H1 (cell line): Measurements from ENCODE around the gene GNB5. TPM values are rescaled to one million over a fixed set of nuclear protein-coding genes. Genes with fewer than 3 reads are reported as not detected.

Source experiments
- CTCF ChIA-PET: fragments of 300-600 bp; sonication (Branson Sonifier 250); formaldehyde crosslinking; loops from one replicate; lab custom pipeline; 2021; ENCODE audit not compliant: partially characterized antibody; lab: Charles Lee
- POLR2A ChIA-PET: fragments of 300-600 bp; sonication (Branson Sonifier 250); formaldehyde crosslinking; loops from one replicate; lab custom pipeline; 2021; ENCODE audit warnings: inconsistent platforms; ENCODE audit not compliant: partially characterized antibody; lab: Charles Lee
- DNase-seq, 2 experiments: peaks; one replicate each; pipeline versions ENCODE4 v3.0.0 to v3.0.0-alpha.2; 2010 to 2022; ENCODE audit warnings: low spot score in 2 of 2, low read depth in 1 of 2, mixed read lengths in 1 of 2
- FAIRE-seq: peaks from 2 replicates; lab custom pipeline; 2011; peaks lifted over from hg19 to GRCh38; lab: Jason Lieb, UNC
- H2AFZ ChIP-seq: 2 replicates; pipeline ENCODE4 v1.8.1; 2012; ENCODE audit warnings: low read length, inconsistent platforms
- H2AK5ac ChIP-seq: 2 replicates; pipeline ENCODE4 v1.6.1; 2013; ENCODE audit warnings: low read depth, low read length
- H2BK120ac ChIP-seq: replicated peaks from 2 replicates; pipeline ENCODE3; 2013; ENCODE audit warnings: low read depth, low read length, inconsistent platforms
- H2BK12ac ChIP-seq: 2 replicates; pipeline ENCODE4 v1.6.1; 2013; ENCODE audit warnings: low read depth, low read length
- H2BK15ac ChIP-seq: 2 replicates; pipeline ENCODE4 v1.6.1; 2013; ENCODE audit warnings: low read length
- H2BK20ac ChIP-seq: 2 replicates; pipeline ENCODE4 v1.6.1; 2013; ENCODE audit warnings: low read length
- H2BK5ac ChIP-seq: 2 replicates; pipeline ENCODE4 v1.6.1; 2013; ENCODE audit warnings: low read depth, low read length
- H3K14ac ChIP-seq: 2 replicates; pipeline ENCODE4 v1.6.1; 2013; ENCODE audit warnings: inconsistent platforms; ENCODE audit not compliant: insufficient read length
- H3K18ac ChIP-seq: 2 replicates; pipeline ENCODE4 v1.6.1; 2013; ENCODE audit warnings: low read length; ENCODE audit errors: extremely low read depth
- H3K23ac ChIP-seq: 2 replicates; pipeline ENCODE4 v1.6.1; 2013; ENCODE audit warnings: inconsistent platforms; ENCODE audit not compliant: insufficient read length
- H3K23me2 ChIP-seq: 2 replicates; pipeline ENCODE4 v1.6.1; 2013; ENCODE audit warnings: low read depth, low read length
- H3K27ac ChIP-seq: 2 replicates; pipeline ENCODE4 v1.6.1; 2011; ENCODE audit warnings: low read depth, low read length, inconsistent platforms
- H3K27me3 ChIP-seq, 4 experiments: replicated peaks in 1 of 4; 1 replicate in 1 of 4; 2 replicates in 3 of 4; pipeline versions ENCODE4 v1.6.1 to v1.8.1; 2011 to 2013; ENCODE audit warnings: low read length in 3 of 4, mild to moderate bottlenecking in 3 of 4, inconsistent platforms in 2 of 4, mixed read lengths in 2 of 4, moderate library complexity in 1 of 4; ENCODE audit not compliant: control insufficient read depth in 3 of 4, insufficient read depth in 3 of 4; ENCODE audit errors: extremely low read depth in 1 of 4
- H3K36me3 ChIP-seq, 4 experiments: 2 replicates each; pipeline versions ENCODE4 v1.6.1 to v1.8.1; 2011 to 2013; ENCODE audit warnings: mild to moderate bottlenecking in 4 of 4, low read length in 3 of 4, moderate library complexity in 2 of 4, control low read depth in 1 of 4, inconsistent platforms in 1 of 4; ENCODE audit not compliant: insufficient read depth in 4 of 4, control insufficient read depth in 2 of 4
- H3K4ac ChIP-seq: replicated peaks from 2 replicates; pipeline ENCODE3; 2013; ENCODE audit warnings: low read length, low read depth, mixed read lengths, inconsistent platforms; ENCODE audit not compliant: insufficient read length
- H3K4me1 ChIP-seq, 4 experiments: replicated peaks in 1 of 4; 1 replicate in 1 of 4; 2 replicates in 3 of 4; pipeline versions ENCODE4 v1.6.1 to v1.8.1; 2011 to 2013; ENCODE audit warnings: low read length in 3 of 4, inconsistent platforms in 2 of 4, mixed read lengths in 1 of 4; ENCODE audit not compliant: insufficient read depth in 4 of 4, control insufficient read depth in 3 of 4
- H3K4me2 ChIP-seq, 2 experiments: 2 replicates each; pipeline versions ENCODE4 v1.6.1 to v1.8.1; 2011 to 2013; ENCODE audit warnings: low read depth in 2 of 2, low read length in 2 of 2, control low read depth in 1 of 2, inconsistent platforms in 1 of 2, mild to moderate bottlenecking in 1 of 2; ENCODE audit not compliant: insufficient read depth in 1 of 2
- H3K4me3 ChIP-seq, 4 experiments: fragments of 200-600, 300-600 bp in 1 of 4; sonication (generic), shearing (Covaris generic), sonication (Bioruptor Twin) in 1 of 4; 2 replicates each; pipeline versions ENCODE4 v1.5.1 to v1.8.1; 2011 to 2016; ENCODE audit warnings: low read length in 4 of 4, low read depth in 3 of 4, control low read depth in 2 of 4, inconsistent platforms in 2 of 4, mild to moderate bottlenecking in 2 of 4, mixed read lengths in 1 of 4, moderate library complexity in 1 of 4; ENCODE audit not compliant: insufficient read depth in 2 of 4; ENCODE audit errors: extremely low read depth in 1 of 4
- H3K56ac ChIP-seq: replicated peaks from 2 replicates; pipeline ENCODE3; 2013; ENCODE audit warnings: low read depth, mild to moderate bottlenecking, mixed read lengths, low read length, inconsistent platforms; ENCODE audit not compliant: insufficient read length
- H3K79me1 ChIP-seq: 2 replicates; pipeline ENCODE4 v1.6.1; 2013; ENCODE audit warnings: low read depth, low read length, control low read depth
- H3K79me2 ChIP-seq, 2 experiments: 2 replicates each; pipeline versions ENCODE4 v1.6.1 to v1.8.1; 2012 to 2013; ENCODE audit warnings: low read length in 2 of 2, mild to moderate bottlenecking in 2 of 2, inconsistent platforms in 1 of 2; ENCODE audit not compliant: insufficient read depth in 2 of 2, control insufficient read depth in 1 of 2
- H3K9ac ChIP-seq, 4 experiments: replicated peaks in 1 of 4; 1 replicate in 1 of 4; 2 replicates in 3 of 4; pipeline versions ENCODE4 v1.6.1 to v1.8.1; 2011 to 2013; ENCODE audit warnings: low read depth in 3 of 4, low read length in 3 of 4, control low read depth in 2 of 4, mild to moderate bottlenecking in 2 of 4, moderate library complexity in 2 of 4, inconsistent platforms in 1 of 4; ENCODE audit errors: extremely low read depth in 1 of 4
- H3K9me3 ChIP-seq, 2 experiments: 2 replicates each; pipeline versions ENCODE4 v1.6.1 to v1.8.1; 2012 to 2013; ENCODE audit warnings: mild to moderate bottlenecking in 2 of 2, moderate library complexity in 2 of 2, control low read depth in 1 of 2, inconsistent platforms in 1 of 2, low read depth in 1 of 2, low read length in 1 of 2, mixed read lengths in 1 of 2; ENCODE audit not compliant: insufficient read depth in 2 of 2
- H4K20me1 ChIP-seq, 2 experiments: replicated peaks in 1 of 2; 2 replicates each; pipeline versions ENCODE3 to v1.8.1; 2011 to 2013; ENCODE audit warnings: inconsistent platforms in 2 of 2, low read length in 2 of 2, mild to moderate bottlenecking in 1 of 2; ENCODE audit not compliant: insufficient read depth in 2 of 2, control insufficient read depth in 1 of 2
- H4K5ac ChIP-seq: 2 replicates; pipeline ENCODE4 v1.6.1; 2013; ENCODE audit warnings: low read length, low read depth, mixed read lengths, inconsistent platforms; ENCODE audit not compliant: insufficient read length
- H4K8ac ChIP-seq: 2 replicates; pipeline ENCODE4 v1.8.0; 2013; ENCODE audit warnings: mild to moderate bottlenecking, moderate library complexity, low read length, inconsistent platforms; ENCODE audit not compliant: insufficient read depth; ENCODE audit errors: extremely low read depth
- H4K91ac ChIP-seq: replicated peaks from 2 replicates; pipeline ENCODE3; 2013; ENCODE audit warnings: low read length, mixed read lengths, inconsistent platforms; ENCODE audit not compliant: insufficient read length
- RBBP5 ChIP-seq: IDR thresholded peaks from 2 replicates; pipeline ENCODE4 v1.7.1; 2012; ENCODE audit warnings: low read depth, mild to moderate bottlenecking, inconsistent platforms, low read length, moderate library complexity, borderline replicate concordance
- RNF2 ChIP-seq: fragments of 200-900, 300-1000 bp; sonication (generic); IDR thresholded peaks from 2 replicates; pipeline ENCODE4 v1.7.1; 2016; ENCODE audit warnings: borderline replicate concordance, low read depth, mild to moderate bottlenecking, antibody characterized with exemption, low read length; ENCODE audit not compliant: poor library complexity, severe bottlenecking; ENCODE audit errors: missing control alignments
- SP1 ChIP-seq: IDR thresholded peaks from 2 replicates; pipeline ENCODE4 v1.6.1; 2011; ENCODE audit warnings: low read depth, low read length
- WGBS, 2 experiments: shearing (Covaris generic) in 1 of 2; methylation state at CpG; one replicate each; pipeline versions ENCODE4 v1.1.6 to v1.1.7; 2013 to 2015; ENCODE audit warnings: low lambda C conversion rate in 2 of 2, mixed read lengths in 2 of 2, inconsistent platforms in 1 of 2, low coverage in 1 of 2, missing lambda C conversion rate in 1 of 2; ENCODE audit not compliant: insufficient replicate concordance in 2 of 2, insufficient coverage in 1 of 2, insufficient read length in 1 of 2; ENCODE audit errors: extremely low coverage in 1 of 2, missing lambda C conversion rate in 1 of 2; 5-methylcytosine and 5-hydroxymethylcytosine counted together
- polyA plus RNA-seq, 7 experiments: library from polyadenylated mRNA; depleted of rRNA in 3 of 7; stranded (reverse) in 5 of 7; unstranded in 2 of 7; fragments of >200 nt in 5 of 7; fragments of 200-250 nt in 2 of 7; gene quantifications; 1 replicate in 5 of 7; 2 replicates in 1 of 7; 4 replicates in 1 of 7; pipeline versions ENCODE4 v1.2.1 to v1.2.3, GENCODE V29; 2011 to 2013; ENCODE audit warnings: missing spikeins in 2 of 7, mixed read lengths in 2 of 7
- total RNA-seq: library from RNA; stranded (reverse); fragmentation: NEBNext Ultra II Directional; extraction: Animal tissue kit (Norgen Biotek cat#: 25700); gene quantifications from 2 replicates; pipeline ENCODE4 v1.2.1, GENCODE V29; 2021

Gene GNB5
- total and polyA plus RNA-seq, 2 of the 8 experiments (the other 6 are each of a cell fraction or from before 2014, with no cell fraction given): 21.7 to 42.5 TPM

GRCh38 chr15:52199271-52199670 lies 8.1 kb upstream of the GNB5 start:
- no peak for TF ChIP-seq RBBP5
- TF ChIP-seq SP1: no peak
- no peak for TF ChIP-seq RNF2
- no peaks in the 10 kb centered on the region for H3K79me2 ChIP-seq
- H3K36me3 ChIP-seq: peaks cover 2 to 26% (median 5%) of the 10 kb centered on the region in 4 experiments; a peak in 3 of 8 replicates
- H3K79me1 ChIP-seq: no peaks in the 10 kb centered on the region
- H2AFZ ChIP-seq: no peak overlapping the region
- no peak overlapping the region for H3K4me3 ChIP-seq
- H3K18ac ChIP-seq: no peak overlapping the region
- H3K9ac ChIP-seq: no peak overlapping the region
- H2BK120ac ChIP-seq: no peak overlapping the region
- no peak overlapping the region for H3K56ac ChIP-seq
- H3K23ac ChIP-seq: no peak overlapping the region
- FAIRE-seq (no peak), DNase-seq (no peak)
- POLR2A ChIA-PET: interaction anchor here (1.1 kb wide), 1 partner anchor 300 kb away, joined by 3 read pairs; no protein-coding TSS in a partner anchor
- H3K9me3 ChIP-seq: no peaks in the 10 kb centered on the region
- H2BK12ac ChIP-seq: no peak overlapping the region
- no peaks in the 10 kb centered on the region for H3K4me1 ChIP-seq
- no peaks in the 10 kb centered on the region for H3K23me2 ChIP-seq
- no peaks in the 10 kb centered on the region for H3K27me3 ChIP-seq
- no peak overlapping the region for H3K14ac ChIP-seq
- no peak overlapping the region for H2BK5ac ChIP-seq
- no peaks in the 10 kb centered on the region for H4K20me1 ChIP-seq
- H4K8ac ChIP-seq: no peak overlapping the region
- H4K91ac ChIP-seq: no peak overlapping the region
- H4K5ac ChIP-seq: no peak overlapping the region
- H2BK15ac ChIP-seq: no peak overlapping the region
- no peak overlapping the region for H3K4me2 ChIP-seq
- H2BK20ac ChIP-seq: no peak overlapping the region
- H2AK5ac ChIP-seq: no peak overlapping the region
- CTCF ChIA-PET: interaction anchor here (1.6 to 13.0 kb wide), 3 partner anchors 9 to 18 kb away, joined by 5 to 189 read pairs (median 12); partner anchors contain the start of gene GNB5
- 94% methylated on average over 2 of the region's 2 CpGs; no CpG with 5 or more reads in 1 of the 2 experiments for WGBS, 2 experiments
- H3K4ac ChIP-seq: no peak overlapping the region
- no peak overlapping the region for H3K27ac ChIP-seq
